GM21737 (cell line): ENCODE data around the gene CDH13.

Experiments
- ATAC-seq: cut with Tn5 transposase; IDR thresholded peaks from one replicate; pipeline ENCODE4 v1.9.1; 2021; ENCODE audit warnings: mild to moderate bottlenecking, moderate library complexity; ENCODE audit not compliant: unreplicated experiment

CDH13 gene

DNA sequence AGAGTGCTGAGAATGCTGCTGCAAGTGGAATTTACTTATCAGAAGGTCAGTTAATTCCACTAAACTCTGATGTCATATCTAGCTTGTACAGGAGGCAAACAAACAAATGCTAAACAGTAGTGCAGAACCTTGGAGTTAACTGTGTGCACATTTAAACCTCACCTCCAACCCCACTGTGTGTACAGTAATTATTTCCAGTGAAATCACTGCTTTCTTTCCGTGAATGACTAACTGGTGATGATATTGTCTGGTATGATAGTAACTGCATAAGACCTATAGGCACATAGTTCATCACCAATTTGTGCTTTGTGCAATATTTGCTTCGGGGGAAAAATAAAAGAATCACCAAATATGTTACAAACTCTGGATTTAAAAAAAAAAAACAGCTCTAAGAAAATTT lies 688.5 kb downstream of the CDH13 start:
- no peak for ATAC-seq

DNA sequence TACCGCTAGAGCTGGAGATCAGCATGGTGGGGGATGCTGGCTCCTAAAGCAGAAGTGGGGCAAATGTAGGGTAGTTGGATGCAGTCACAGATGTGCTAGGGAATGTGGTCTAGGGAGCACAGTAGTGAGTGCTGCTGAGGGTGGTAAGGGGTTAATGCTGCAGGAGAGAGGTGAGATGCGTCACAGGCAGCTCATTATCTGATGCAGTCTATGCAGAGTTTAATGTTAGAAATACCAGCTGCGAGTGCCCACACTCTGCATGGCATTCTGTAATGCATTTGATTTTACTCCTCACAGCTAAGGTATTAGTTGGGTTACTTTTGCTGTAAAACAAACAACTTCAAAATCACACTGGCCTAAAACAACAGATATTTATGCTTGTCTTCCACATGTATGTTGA lies 689.7 kb downstream of the CDH13 start:
- ATAC-seq, result no peak

DNA sequence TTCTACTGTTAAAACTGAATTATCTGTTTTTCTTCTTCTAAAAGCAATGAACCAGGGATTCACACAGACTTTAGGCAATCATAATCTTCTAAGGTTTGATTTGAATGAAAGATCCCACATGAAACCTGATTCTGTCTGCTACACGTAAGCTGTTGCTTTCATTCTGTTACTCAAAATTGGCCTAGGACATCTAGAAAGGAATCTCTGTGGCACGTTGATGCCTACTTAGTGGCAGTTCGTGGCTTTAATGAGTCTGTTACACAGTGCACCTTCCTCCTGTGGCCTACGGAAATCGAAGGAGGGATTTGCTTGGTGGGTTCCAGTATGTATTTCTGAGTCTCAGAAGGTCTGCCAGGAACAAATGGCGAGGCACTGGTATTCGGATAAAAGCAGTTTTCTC lies 691.6 kb downstream of the CDH13 start:
- no peak for ATAC-seq

GRCh38 chr16:83328936-83329335 lies 702.2 kb downstream of the CDH13 start:
- no peak for ATAC-seq

- ATAC-seq, result no peak
Observed at GRCh38 chr16:83329441-83329840, 702.7 kb downstream of the CDH13 start.

- no peak for ATAC-seq
Observed at GRCh38 chr16:83330251-83330650, 703.5 kb downstream of the CDH13 start.

GRCh38 chr16:83335076-83335475 lies 708.3 kb downstream of the CDH13 start:
- ATAC-seq, result no peak

GRCh38 chr16:83336603-83337002 lies 709.8 kb downstream of the CDH13 start:
- ATAC-seq, result no peak

DNA sequence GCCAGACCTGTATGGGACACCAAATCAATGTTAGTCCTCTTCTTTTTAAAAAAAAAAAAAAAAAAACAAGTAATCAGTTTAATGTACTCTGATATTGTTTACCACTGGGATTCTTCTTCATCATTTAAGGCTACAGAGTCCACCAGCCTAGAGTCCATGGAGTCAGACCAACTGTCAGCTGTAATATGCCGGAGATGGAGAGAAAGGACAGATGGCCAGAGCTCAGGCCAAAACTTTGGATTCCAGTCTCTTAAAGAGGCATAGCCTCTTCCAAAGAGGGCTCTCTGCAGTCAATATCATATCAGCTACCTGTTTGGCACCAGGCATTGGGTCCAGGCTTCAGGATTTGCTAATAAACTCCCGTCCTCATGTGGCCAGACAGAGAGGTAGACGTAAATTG lies 711.4 kb downstream of the CDH13 start:
- ATAC-seq, result no peak

DNA sequence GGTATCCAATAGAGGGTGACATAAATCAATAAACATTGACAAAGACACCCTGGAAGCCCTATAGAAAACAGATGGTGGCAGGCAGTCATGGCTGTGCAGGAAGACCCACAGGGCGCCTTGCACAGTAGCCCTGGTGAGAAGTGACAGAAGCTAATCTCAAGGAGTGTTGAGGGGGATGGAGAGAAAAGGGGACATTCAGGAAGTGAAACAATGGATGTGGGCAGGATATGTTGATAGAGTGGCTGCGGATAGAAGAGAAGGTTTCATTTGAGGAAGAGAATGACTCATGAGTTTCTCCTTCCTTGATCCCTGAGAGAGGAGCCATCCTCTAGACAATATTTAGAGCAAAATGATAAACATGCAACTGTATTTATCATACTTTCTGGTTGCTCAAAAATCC lies 712.2 kb downstream of the CDH13 start:
- ATAC-seq, result no peak

GRCh38 chr16:83343935-83344366 lies 717.2 kb downstream of the CDH13 start:
- ATAC-seq, result no peak

DNA sequence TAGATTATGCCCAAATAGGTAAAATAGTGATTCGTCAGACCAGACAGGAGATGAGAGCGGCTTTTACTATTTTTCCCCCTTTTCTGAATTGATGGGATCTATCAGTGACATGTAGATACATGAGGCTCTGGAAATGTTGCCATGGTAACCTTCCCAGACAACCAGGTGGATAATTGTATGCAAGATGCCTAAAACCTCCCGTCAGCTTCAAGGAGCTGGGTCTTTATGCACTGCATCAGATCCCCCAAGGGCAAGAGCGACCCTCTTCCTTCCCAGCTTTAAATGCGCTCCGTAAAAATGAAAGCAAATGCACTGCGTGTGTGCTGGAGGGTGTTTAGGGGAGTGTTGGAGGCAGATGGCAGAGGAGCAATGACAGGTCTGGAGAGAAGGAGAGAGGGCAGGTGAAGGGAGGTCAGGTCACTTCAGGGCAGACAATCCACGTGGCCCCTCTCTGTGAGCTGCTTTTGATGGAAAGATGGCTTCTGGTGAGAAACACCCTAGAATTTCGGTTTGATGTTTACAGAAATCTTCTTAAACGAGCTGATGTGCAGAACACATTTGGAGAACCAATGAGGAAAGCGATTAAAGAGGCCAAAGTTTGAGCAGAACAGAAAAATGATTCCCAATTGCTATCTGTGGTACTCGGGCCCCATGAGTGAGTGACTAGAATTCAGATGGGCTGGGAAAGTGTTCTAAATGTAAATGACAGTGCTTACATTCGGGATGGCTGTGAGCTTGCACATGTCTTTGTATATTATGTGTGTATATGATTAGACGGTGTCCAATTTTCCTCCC lies 719.3 kb downstream of the CDH13 start:
- ATAC-seq, result no peak

GRCh38 chr16:83348991-83349390 lies 722.2 kb downstream of the CDH13 start:
- ATAC-seq, result no peak

DNA sequence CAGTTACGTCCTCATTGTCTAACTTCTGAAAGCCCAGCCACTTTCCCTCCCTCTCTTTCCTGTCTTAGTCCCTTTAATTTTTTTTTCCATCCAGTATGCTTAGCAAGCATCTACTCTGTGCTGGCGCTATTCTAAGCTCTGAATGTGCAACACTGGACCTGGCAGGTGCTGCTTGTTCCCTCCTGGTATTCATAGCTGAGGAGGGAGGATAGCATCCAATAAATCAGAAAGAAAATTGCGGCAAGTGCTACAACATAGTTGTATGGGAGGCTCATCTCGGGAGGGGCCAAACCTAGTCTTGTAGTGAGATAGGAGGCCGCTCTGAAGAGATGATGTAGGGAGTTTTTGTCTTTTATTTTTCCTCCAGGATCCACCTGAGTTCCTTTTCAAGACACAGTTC lies 723.7 kb downstream of the CDH13 start:
- ATAC-seq, result no peak

GRCh38 chr16:83351846-83352245 lies 725.1 kb downstream of the CDH13 start:
- no peak for ATAC-seq

- no peak for ATAC-seq
Observed at GRCh38 chr16:83353241-83353640, 726.5 kb downstream of the CDH13 start.

- ATAC-seq, result no peak
Observed at GRCh38 chr16:83354015-83354414, 727.2 kb downstream of the CDH13 start.

GRCh38 chr16:83355570-83356218 lies 728.9 kb downstream of the CDH13 start:
- ATAC-seq, result no peak

GRCh38 chr16:83356266-83356665 lies 729.5 kb downstream of the CDH13 start:
- no peak for ATAC-seq

DNA sequence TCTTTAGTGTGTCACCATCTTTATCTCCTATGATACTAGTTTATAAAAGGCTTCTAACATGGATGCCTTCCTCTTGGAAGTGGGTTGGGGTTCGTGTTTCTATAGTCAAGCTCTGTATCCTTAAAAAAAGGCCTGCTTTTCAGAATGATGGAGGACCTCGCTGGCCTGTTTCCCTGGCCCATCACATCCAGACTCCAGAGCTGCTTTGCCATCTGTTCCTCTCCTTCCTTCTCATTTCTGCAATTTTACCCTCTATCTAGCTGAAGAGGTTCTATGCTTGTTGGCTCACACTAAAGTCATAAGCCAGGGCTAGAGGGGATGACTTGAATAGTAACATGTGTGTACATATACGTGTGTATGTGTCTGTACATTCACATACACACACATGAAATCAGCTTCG lies 730.2 kb downstream of the CDH13 start:
- no peak for ATAC-seq

DNA sequence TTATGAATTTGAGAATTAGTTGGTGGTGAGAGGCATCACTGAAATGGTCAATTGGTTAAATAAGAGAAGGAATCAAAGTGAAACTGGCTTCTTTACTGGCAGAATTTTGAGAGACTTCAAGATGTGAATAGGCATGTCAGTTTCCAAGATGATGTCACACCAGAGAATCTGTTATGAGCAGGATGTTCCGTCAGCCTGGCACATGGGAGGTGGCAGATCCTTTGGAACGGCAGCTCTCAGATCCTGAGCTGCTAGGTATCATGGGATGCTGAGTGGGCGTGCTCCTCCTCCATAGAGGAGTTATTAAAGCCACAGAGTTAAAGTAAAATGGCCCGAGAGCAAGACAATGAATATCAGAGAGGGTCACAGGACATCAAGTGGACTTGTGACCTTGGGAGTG lies 736.8 kb downstream of the CDH13 start:
- no peak for ATAC-seq

DNA sequence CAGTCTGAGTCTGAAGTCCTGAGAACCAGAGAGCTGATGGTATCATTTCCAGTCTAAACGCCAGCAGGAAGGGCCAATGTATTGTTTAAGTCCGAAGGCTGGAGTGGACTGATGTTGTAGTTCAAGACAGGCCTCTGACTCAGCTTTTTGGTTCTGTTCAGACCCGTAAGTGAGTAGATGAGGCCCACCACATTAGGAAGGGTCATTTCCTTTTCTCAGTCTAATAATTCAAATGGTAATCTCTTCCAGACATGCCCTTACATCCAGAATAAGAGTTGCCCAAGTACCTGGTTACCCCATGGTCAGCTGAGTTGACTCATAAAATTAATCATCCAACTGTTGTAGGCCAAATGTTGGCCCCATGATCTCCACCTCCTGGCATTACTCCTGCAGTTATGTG lies 738.4 kb downstream of the CDH13 start:
- ATAC-seq, result no peak

DNA sequence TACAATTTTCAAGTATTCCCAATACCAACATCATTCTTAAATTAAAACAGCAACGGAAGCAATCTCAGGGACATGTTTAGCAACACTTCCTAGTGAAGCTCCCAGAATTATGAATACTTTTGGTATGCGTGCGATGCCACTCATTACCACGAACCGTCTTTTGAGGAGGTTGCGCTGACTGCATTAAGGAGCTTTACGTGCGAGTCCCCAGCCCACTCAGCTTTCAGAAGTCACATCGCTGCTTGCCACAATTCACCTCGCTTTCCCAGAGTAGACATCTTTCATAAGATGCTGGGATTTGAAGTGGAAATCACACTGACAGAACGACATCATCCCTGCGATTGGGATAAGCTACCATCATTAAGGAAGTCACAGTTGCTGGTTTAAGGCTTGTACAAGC lies 739.5 kb downstream of the CDH13 start:
- no peak for ATAC-seq
